Keratinocyte (primary cell): ENCODE measurements around the gene HNRNPM.

Experiments used
- CTCF ChIP-seq, 3 experiments: IDR thresholded peaks in 1 of 3; conservative IDR thresholded peaks in 1 of 3; optimal IDR thresholded peaks in 1 of 3; 2 replicates in 2 of 3; 3 replicates in 1 of 3; pipeline versions ENCODE3 to v1.5.1; 2011; ENCODE audit warnings: low read length in 3 of 3, mild to moderate bottlenecking in 3 of 3, moderate library complexity in 2 of 3, control low read depth in 1 of 3, inconsistent platforms in 1 of 3; ENCODE audit not compliant: insufficient read depth in 2 of 3; ENCODE audit errors: extremely low read depth in 1 of 3
- EZH2 ChIP-seq: IDR thresholded peaks from one replicate; pipeline ENCODE4 v1.6.1; 2012; ENCODE audit warnings: inconsistent platforms, mild to moderate bottlenecking, low read length, moderate library complexity

GRCh38 chr19:8463365-8463764, 18.6 kb downstream of the HNRNPM start:
- TF ChIP-seq CTCF (optimal IDR thresholded peaks at IDR 0.05 in 1 of 3, IDR thresholded peaks at IDR 0.05 in 1 of 3, conservative IDR thresholded peaks at IDR 0.05 in 1 of 3; ENCODE audit: extremely low read depth in 1 of 3, insufficient read depth in 2 of 3, low read length in 3 of 3) (no peak), EZH2 (no peak)
